Measurements from ENCODE around the gene GRK1. TPM values are rescaled to one million over a fixed set of nuclear protein-coding genes. Genes with fewer than 3 reads are reported as not detected.

The GRK1 gene
- total RNA-seq, 3 donors from 2014 or later = not detected

DNA sequence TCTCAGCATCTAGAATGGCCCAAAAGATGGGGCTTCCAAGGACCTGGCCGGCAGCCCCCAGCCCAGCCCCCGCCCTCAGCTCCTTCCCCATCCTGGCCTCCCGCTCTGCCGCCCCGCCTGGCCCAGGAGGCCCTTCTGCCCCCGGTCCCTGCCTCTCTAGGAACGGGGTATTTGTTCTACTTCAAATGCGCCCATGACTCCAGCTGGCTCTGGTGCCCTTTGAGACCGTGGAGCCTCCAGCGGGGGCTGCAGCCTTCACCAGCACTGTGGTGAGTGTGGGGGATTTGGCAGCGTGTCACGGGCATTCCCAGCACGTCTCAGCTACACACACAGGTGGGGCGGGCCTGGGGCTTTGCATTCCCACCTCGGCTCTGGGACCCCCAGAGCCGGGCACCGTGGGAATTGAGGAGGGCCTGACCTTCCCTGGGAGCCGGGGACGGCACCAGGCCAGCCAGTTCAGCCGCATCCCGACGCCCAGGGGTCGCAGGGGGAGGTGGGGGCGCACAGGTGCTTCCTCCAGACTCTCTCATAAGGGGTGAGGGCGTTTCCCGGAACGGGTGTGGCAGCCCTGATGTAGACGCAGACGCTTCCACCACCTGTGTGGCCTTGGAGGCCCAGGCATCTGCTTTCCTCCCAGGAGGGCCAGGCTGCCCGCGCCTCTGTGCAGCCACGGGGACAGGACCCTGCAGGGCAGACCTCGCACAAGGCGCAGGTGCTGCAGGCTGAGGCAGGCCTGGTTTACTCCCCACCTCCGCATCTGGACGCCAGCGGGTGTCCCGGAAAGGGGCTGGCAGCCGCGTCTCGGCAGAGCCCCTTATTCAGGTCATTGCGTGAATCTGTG is 10.0 kb upstream of the GRK1 start:
- intact Hi-C loops (cut with DNase I; ENCODE audit: low total_unique reads) = no loop called here
- H3K4me3 ChIP-seq = no peak overlapping the region
- H3K9me3 ChIP-seq = peaks cover 4 to 8% of the 10 kb centered on the region in 2 donors
- H3K36me3 ChIP-seq = no peaks in the 10 kb centered on the region
- TF ChIP-seq, protein P1, sequence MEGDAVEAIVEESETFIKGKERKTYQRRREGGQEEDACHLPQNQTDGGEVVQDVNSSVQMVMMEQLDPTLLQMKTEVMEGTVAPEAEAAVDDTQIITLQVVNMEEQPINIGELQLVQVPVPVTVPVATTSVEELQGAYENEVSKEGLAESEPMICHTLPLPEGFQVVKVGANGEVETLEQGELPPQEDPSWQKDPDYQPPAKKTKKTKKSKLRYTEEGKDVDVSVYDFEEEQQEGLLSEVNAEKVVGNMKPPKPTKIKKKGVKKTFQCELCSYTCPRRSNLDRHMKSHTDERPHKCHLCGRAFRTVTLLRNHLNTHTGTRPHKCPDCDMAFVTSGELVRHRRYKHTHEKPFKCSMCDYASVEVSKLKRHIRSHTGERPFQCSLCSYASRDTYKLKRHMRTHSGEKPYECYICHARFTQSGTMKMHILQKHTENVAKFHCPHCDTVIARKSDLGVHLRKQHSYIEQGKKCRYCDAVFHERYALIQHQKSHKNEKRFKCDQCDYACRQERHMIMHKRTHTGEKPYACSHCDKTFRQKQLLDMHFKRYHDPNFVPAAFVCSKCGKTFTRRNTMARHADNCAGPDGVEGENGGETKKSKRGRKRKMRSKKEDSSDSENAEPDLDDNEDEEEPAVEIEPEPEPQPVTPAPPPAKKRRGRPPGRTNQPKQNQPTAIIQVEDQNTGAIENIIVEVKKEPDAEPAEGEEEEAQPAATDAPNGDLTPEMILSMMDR (IDR thresholded peaks at IDR 0.05) = no peak
- TF ChIP-seq POLR2AphosphoS5 (IDR thresholded peaks at IDR 0.05) (no peak), POLR2A (IDR thresholded peaks at IDR 0.05) (no peak)
- no peaks in the 10 kb centered on the region for H3K27me3 ChIP-seq
- no peak overlapping the region for H3K27ac ChIP-seq
- no peaks in the 10 kb centered on the region for H3K4me1 ChIP-seq
- peak in 1 of 2 donors; percentile 31 for DNase-seq (ENCODE audit: low spot score in 2 of 2)

- Histone ChIP-seq H3K36me3 (no peaks in the 10 kb centered on the region), H3K27me3 (no peaks in the 10 kb centered on the region), H3K9me3 (peaks cover 4 to 8% of the 10 kb centered on the region in 2 donors), H3K4me1 (no peaks in the 10 kb centered on the region), H3K27ac (no peak within 1 kb of the TSS), H3K4me3 (no peak within 1 kb of the TSS)
- peak in 1 of 2 donors; percentile 45 for DNase-seq (ENCODE audit: low spot score in 2 of 2)
- intact Hi-C loops (cut with DNase I; ENCODE audit: low total_unique reads) = no loop called here
- TF ChIP-seq, protein P1 (IDR thresholded peaks at IDR 0.05) = no peak
- TF ChIP-seq POLR2AphosphoS5 (IDR thresholded peaks at IDR 0.05) (no peak), POLR2A (IDR thresholded peaks at IDR 0.05) (no peak)
These were observed 8.9 kb upstream of the GRK1 start, which contains the start of gene ATP4B for GRCh38 chr13:113657851-113658741. Gene ATP4B, minus strand, starts transcription at chr13:113658198. Its CDS starts 54 bp downstream, at chr13:113658144.

GRCh38 chr13:113658836-113659235 is 8.2 kb upstream of the GRK1 start:
- peaks cover 4 to 8% of the 10 kb centered on the region in 2 donors for H3K9me3 ChIP-seq
- no peak for TF ChIP-seq POLR2AphosphoS5 (IDR thresholded peaks at IDR 0.05)
- TF ChIP-seq, protein P1 (IDR thresholded peaks at IDR 0.05) = no peak
- no peak for TF ChIP-seq POLR2A (IDR thresholded peaks at IDR 0.05)
- DNase-seq (ENCODE audit: low spot score in 2 of 2) = peak in 1 of 2 donors; percentile 37

GRCh38 chr13:113659337-113659736 is 7.7 kb upstream of the GRK1 start:
- TF ChIP-seq POLR2A (IDR thresholded peaks at IDR 0.05) (no peak), POLR2AphosphoS5 (IDR thresholded peaks at IDR 0.05) (no peak)
- TF ChIP-seq, protein P1 (IDR thresholded peaks at IDR 0.05) = no peak
- no peaks in the 10 kb centered on the region for H3K4me1 ChIP-seq
- no peaks in the 10 kb centered on the region for H3K36me3 ChIP-seq
- no peak for DNase-seq (ENCODE audit: low spot score in 2 of 2)
- H3K27ac ChIP-seq = no peak overlapping the region
- intact Hi-C loops (cut with DNase I; ENCODE audit: low total_unique reads) = no loop called here
- H3K4me3 ChIP-seq = no peak overlapping the region
- H3K9me3 ChIP-seq = peaks cover 4 to 8% of the 10 kb centered on the region in 2 donors
- H3K27me3 ChIP-seq = no peaks in the 10 kb centered on the region

More at GRCh38 chr13:113658836-113659235, 8.2 kb upstream of the GRK1 start:
- intact Hi-C loops (cut with DNase I; ENCODE audit: low total_unique reads) = no loop called here
- H3K4me3 ChIP-seq = no peak overlapping the region
- no peak overlapping the region for H3K27ac ChIP-seq
- H3K27me3 ChIP-seq = no peaks in the 10 kb centered on the region
- no peaks in the 10 kb centered on the region for H3K4me1 ChIP-seq
- H3K36me3 ChIP-seq = no peaks in the 10 kb centered on the region

All from breast epithelium (tissue), 4 donors.